ENCODE results near the gene BATF.

- TF ChIP-seq POLR2A (IDR thresholded peaks at IDR 0.05) (no peak), CTCF (IDR thresholded peaks at IDR 0.05) (no peak)
Measured at GRCh38 chr14:75487155-75487671, 35.1 kb upstream of the BATF start.

All from right lobe of liver (tissue), 4 donors.